HUES6 (cell line): ENCODE data around the gene ABCC8.

Experiments
- H3K27ac ChIP-seq: 2 replicates; pipeline ENCODE4 v1.7.0; 2013; ENCODE audit warnings: low read depth, mild to moderate bottlenecking, low read length, inconsistent platforms
- H3K27me3 ChIP-seq: 2 replicates; pipeline ENCODE4 v1.6.1; 2013; ENCODE audit warnings: low read length; ENCODE audit not compliant: control insufficient read depth, insufficient read depth
- H3K36me3 ChIP-seq: 2 replicates; pipeline ENCODE4 v1.6.1; 2013; ENCODE audit warnings: low read length; ENCODE audit not compliant: control insufficient read depth, insufficient read depth
- H3K4me1 ChIP-seq: 2 replicates; pipeline ENCODE4 v1.6.1; 2013; ENCODE audit warnings: low read length; ENCODE audit not compliant: control insufficient read depth, insufficient read depth
- H3K4me3 ChIP-seq: 2 replicates; pipeline ENCODE4 v1.5.1; 2013; ENCODE audit warnings: low read depth, low read length
- H3K9ac ChIP-seq: one replicate; pipeline ENCODE4 v1.6.1; 2013; ENCODE audit warnings: mild to moderate bottlenecking, low read length
- H3K9me3 ChIP-seq: 2 replicates; pipeline ENCODE4 v1.6.1; 2013; ENCODE audit warnings: low read depth, low read length; ENCODE audit not compliant: control insufficient read depth, insufficient read depth

Gene ABCC8

DNA sequence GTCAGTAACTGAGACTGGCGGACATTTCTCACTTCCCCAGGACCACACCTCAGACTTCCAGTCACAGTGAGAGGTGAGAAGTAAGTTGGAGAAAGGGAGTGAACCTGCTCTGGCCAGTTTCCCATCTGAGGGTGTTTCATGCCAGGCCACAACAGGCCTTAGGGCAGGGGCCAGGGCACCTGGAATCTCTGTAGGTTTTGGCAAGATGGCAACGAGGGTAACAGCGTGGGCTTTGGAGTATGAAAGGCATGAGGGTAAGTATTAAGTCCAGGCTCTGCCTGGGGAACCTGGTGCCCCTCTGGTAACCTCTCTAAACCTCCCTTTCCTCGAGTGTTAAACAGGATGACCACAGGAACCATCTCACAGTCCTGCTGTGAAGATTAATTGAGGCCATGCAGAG is 28.5 kb upstream of the ABCC8 start:
- Histone ChIP-seq H3K9me3 (no peaks in the 10 kb centered on the region), H3K27ac (no peak overlapping the region), H3K36me3 (no peaks in the 10 kb centered on the region), H3K9ac (no peak overlapping the region), H3K4me3 (no peak overlapping the region), H3K27me3 (peaks cover 5% of the 10 kb centered on the region; the same call in 1 of the 2 replicates), H3K4me1 (no peaks in the 10 kb centered on the region)

DNA sequence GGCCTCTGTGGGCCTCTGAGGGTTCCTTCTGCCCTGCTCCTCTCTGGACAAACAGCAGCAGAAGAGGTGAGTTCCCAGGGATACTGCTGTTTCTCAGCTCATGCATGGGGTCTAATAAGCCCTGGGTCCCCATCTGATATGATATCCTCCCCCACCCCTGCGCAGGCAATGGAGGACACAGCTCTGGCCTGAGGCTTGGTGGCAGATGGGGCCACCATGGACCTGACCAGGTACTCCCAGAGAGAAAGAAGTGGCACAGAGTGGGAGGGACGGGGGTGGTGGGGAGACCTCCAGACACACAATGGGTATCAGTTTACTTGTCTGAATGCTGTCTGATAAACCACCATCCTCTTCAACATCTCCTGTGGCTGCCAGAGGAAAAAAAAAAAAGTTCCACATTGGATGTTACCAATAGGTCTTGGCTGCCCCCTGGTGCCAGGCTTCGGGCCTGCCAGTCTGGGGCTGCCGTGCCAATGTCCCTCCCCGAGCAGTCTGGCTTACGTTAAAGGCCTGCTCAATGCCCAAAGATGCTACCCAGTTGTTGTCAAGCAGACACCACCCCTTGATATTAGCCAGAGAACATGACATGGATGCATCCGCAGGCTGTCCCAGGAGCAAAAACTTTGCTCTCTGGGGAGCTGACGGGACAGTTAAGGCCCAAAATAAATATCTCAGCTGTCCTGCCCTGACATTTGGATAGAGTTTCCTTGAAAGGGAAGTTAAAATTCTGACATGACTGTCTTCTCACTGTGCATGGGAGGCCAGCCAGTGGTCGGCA is 27.9 kb upstream of the ABCC8 start:
- no peak overlapping the region for H3K9ac ChIP-seq
- no peaks in the 10 kb centered on the region for H3K36me3 ChIP-seq

DNA sequence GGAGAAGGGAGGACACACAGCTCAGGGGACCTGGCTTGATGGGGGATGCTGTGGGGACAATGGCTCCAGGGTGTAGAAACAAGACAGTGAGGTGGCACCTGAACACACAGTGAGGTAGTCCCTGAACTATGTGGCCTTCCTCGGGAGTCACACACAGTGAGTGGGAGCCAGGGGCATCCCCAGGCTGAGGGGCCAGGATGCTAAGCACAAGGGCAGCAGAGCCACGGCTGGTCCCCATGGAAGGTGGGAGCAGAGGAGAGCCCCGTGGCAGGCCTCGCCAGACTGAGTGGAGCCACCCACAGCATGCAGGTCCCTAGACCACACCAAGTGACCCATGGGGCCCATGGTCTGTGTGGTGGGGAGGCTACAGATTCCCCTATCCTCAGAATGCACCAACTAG is 26.0 kb upstream of the ABCC8 start:
- Histone ChIP-seq H3K27me3 (peaks cover 5% of the 10 kb centered on the region; the same call in 1 of the 2 replicates), H3K36me3 (no peaks in the 10 kb centered on the region), H3K27ac (no peak overlapping the region), H3K9me3 (no peaks in the 10 kb centered on the region), H3K4me3 (no peak overlapping the region), H3K9ac (no peak overlapping the region), H3K4me1 (peaks cover 5% of the 10 kb centered on the region)

More for the DNA sequence above, 27.9 kb upstream of the ABCC8 start:
- no peak overlapping the region for H3K27ac ChIP-seq
- H3K4me3 ChIP-seq: no peak overlapping the region
- H3K9me3 ChIP-seq: no peaks in the 10 kb centered on the region
- H3K27me3 ChIP-seq: peaks cover 5% of the 10 kb centered on the region; the same call in 1 of the 2 replicates
- H3K4me1 ChIP-seq: no peaks in the 10 kb centered on the region

DNA sequence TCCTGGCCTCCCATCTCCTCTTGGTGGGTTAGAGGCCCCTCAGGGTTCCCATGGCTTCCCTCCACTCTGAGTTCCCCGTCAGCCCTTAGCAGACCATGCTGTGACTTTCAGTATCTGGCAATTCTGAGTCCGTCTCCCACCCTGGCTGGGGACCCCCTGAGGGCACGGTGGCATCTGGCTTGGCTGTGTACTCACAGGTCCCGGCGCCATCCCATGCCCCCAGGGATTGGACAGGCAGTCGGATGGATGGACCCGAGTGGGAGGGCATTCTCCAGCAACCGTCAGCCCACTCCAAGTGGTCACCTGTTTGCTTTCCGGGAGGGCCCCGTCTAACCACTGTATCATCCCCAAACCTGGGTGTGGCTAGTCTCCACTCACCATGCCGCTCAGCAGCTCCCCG is 24.0 kb upstream of the ABCC8 start:
- no peaks in the 10 kb centered on the region; the same call in 1 of the 2 replicates for H3K27me3 ChIP-seq
- H3K9ac ChIP-seq: no peak overlapping the region
- no peak overlapping the region for H3K4me3 ChIP-seq
- no peaks in the 10 kb centered on the region for H3K36me3 ChIP-seq
- no peaks in the 10 kb centered on the region for H3K9me3 ChIP-seq
- no peak overlapping the region for H3K27ac ChIP-seq
- peaks cover 5% of the 10 kb centered on the region for H3K4me1 ChIP-seq

DNA sequence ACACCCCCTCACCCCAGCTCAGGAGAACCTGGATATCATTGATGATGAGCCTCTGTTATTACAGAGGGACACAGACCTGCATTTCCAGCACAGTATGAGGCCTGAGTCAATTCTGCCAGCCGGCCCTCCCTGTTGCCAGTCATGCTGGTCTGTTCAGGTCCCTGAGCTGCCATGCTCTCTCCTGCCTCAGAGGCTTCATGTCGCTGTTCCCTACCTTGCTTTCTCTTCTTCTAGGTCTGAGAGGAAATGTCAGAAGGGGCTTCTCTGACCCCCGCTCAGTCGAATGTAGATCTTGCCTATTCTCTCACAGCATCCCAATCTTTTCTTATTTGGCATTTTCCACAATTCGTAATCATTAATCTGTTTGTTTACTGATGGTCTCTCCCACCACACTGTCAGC is 21.8 kb upstream of the ABCC8 start:
- H3K4me3 ChIP-seq: no peak overlapping the region
- no peaks in the 10 kb centered on the region; the same call in 1 of the 2 replicates for H3K27me3 ChIP-seq
- H3K27ac ChIP-seq: no peak overlapping the region
- H3K36me3 ChIP-seq: no peaks in the 10 kb centered on the region
- peaks cover 5% of the 10 kb centered on the region for H3K4me1 ChIP-seq
- no peaks in the 10 kb centered on the region for H3K9me3 ChIP-seq
- H3K9ac ChIP-seq: no peak overlapping the region

DNA sequence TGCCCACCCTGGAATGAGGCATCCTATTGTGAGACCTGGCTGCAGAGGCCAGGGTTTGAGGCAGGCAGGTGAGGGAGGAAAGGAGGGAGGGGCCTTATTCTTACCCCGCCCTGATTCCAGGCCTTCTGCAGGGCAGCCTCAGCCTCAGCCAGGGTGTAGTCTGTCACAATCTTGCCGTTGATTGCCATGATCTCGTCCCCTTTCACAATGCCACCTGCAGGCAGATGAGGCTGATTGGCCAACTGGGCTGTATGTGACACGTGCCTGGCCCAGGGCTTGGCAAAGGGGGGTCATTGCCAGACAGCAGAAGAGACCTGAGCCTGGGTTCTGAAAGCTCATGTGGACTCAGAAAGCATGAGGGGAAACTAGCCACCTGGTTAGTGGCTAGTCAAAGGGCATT is 21.4 kb upstream of the ABCC8 start:
- Histone ChIP-seq H3K27ac (no peak overlapping the region), H3K4me3 (no peak overlapping the region), H3K27me3 (no peaks in the 10 kb centered on the region; the same call in 1 of the 2 replicates), H3K9ac (no peak overlapping the region), H3K36me3 (no peaks in the 10 kb centered on the region), H3K4me1 (peaks cover 7% of the 10 kb centered on the region), H3K9me3 (no peaks in the 10 kb centered on the region)

DNA sequence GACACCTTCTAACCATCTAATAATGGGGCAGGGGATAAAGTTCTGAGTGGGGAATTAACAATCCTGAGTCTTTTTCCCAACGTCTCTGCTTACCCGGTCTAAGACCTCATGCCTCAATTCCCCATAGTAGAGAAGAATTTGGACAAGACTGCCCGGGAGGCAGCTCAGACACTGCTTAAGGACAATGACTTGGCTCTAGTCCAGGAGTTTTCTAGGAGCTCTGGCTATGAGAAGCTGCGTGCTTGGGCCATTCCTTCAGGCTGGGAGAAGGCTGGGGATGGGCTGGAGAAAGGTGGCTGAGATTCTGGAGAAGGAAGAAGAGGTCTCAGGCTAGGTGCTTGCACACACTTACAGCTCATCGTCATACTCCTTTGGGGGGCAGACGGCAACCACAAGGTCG is 19.8 kb upstream of the ABCC8 start:
- no peaks in the 10 kb centered on the region for H3K36me3 ChIP-seq
- peaks cover 7% of the 10 kb centered on the region for H3K4me1 ChIP-seq
- H3K27ac ChIP-seq: no peak overlapping the region
- H3K4me3 ChIP-seq: no peak overlapping the region
- no peaks in the 10 kb centered on the region; the same call in 1 of the 2 replicates for H3K27me3 ChIP-seq
- no peak overlapping the region for H3K9ac ChIP-seq
- H3K9me3 ChIP-seq: no peaks in the 10 kb centered on the region

DNA sequence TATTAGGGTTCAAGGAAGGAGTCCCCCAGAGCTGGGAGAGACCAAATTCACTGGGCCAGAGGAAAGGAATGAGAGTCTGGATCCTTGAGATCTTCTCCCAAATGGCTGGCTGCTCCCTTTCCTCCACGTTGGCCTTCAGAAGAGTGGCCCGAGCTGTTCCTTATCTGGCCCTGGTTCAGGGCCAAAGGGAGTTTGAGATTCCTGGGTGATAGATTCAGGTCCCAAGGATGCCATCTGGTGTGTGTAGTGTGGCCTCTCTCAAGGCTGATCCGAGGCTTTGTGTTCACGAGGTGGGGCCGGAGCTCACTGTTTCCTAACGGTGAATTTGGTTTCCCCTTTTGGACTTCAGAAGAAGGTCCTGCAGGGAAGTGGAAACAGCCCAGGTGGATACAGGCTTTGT is 17.4 kb upstream of the ABCC8 start:
- Histone ChIP-seq H3K4me1 (peaks cover 7% of the 10 kb centered on the region), H3K27ac (no peak overlapping the region), H3K27me3 (no peaks in the 10 kb centered on the region)

DNA sequence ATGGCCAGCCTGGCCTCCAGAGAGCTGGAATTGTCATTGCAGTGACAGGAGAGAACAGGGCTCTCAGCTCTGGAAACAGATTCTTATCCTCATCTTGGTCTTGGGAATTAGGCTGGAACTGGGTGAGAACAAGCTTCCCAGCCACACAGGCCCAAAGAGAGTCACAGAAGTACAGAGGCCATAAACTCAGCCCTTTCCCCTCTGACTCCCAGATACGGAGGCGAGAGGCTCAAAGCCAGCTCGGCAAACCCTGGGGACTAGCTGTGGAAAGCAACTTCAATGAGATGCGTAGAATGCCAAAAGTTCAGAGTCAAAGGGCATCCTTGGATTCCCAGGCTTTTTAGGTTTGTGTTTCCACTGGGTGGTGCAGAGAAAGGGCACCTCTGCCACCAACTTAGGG is 14.3 kb upstream of the ABCC8 start:
- Histone ChIP-seq H3K36me3 (no peaks in the 10 kb centered on the region), H3K4me3 (no peak overlapping the region), H3K4me1 (peaks cover 2% of the 10 kb centered on the region; the same call in 1 of the 2 replicates), H3K27ac (no peak overlapping the region), H3K9ac (no peak overlapping the region), H3K27me3 (0 out of 2 replicates have a peak, but pooled peaks cover 3% of the 10 kb centered on the region), H3K9me3 (no peaks in the 10 kb centered on the region)

More for the DNA sequence above, 17.4 kb upstream of the ABCC8 start:
- Histone ChIP-seq H3K9me3 (no peaks in the 10 kb centered on the region), H3K9ac (no peak overlapping the region), H3K4me3 (no peak overlapping the region), H3K36me3 (no peaks in the 10 kb centered on the region)

DNA sequence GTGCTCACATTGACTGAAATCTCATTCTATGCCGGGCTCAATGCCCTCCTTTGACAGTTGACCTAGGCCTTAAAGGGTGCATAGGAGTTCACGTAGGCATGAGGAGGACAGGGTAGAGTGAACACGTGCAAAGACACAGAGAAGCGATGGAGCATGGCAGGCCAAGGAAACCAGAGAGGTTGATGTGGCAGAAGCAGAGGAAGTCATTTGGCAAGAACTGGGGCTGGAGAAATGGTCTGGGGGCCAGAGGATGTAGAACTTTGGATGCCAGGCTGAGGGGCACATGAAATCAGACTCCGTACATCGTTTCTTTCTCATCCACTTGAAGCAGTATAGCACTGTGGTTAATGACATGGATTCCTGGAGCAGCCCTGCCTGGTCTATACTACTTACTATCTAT is 13.6 kb upstream of the ABCC8 start:
- H3K4me1 ChIP-seq: peaks cover 2% of the 10 kb centered on the region; the same call in 1 of the 2 replicates
- H3K27ac ChIP-seq: no peak overlapping the region
- H3K9me3 ChIP-seq: no peaks in the 10 kb centered on the region

DNA sequence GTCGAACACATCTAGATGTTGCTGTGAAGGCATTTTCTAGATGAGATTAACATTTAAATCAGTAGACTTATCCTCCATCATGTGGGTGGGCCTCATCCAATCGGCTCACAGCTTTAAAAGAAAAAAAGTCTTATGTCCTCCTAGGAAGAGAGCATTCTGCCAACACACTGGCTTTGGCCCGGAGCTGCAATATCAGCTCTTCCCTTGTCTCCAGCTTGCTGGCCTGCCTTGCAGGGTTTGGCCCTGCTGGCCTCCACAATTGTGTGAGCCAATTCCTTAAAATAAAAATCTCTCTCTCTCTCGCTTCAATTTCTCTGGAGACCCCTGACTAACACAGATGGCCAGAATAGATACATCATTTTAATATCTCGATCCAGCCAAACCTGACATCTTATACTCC is 13.1 kb upstream of the ABCC8 start:
- Histone ChIP-seq H3K27me3 (peaks cover 3% of the 10 kb centered on the region; the same call in 1 of the 2 replicates), H3K4me3 (no peak overlapping the region), H3K9me3 (no peaks in the 10 kb centered on the region), H3K9ac (no peak overlapping the region), H3K36me3 (no peaks in the 10 kb centered on the region), H3K4me1 (peaks cover 2% of the 10 kb centered on the region; the same call in 1 of the 2 replicates), H3K27ac (no peak overlapping the region)

More for the DNA sequence above, 13.6 kb upstream of the ABCC8 start:
- Histone ChIP-seq H3K36me3 (no peaks in the 10 kb centered on the region), H3K4me3 (no peak overlapping the region), H3K9ac (no peak overlapping the region), H3K27me3 (0 out of 2 replicates have a peak, but pooled peaks cover 3% of the 10 kb centered on the region)
